COLO668 (cell line): Measurements from ENCODE around the gene PFKFB2.

Source experiments
- DNase-seq: peaks from one replicate; lab custom pipeline; 2025; ENCODE audit not compliant: unreplicated experiment; lab: John Stamatoyannopoulos, UW

The PFKFB2 gene

DNA sequence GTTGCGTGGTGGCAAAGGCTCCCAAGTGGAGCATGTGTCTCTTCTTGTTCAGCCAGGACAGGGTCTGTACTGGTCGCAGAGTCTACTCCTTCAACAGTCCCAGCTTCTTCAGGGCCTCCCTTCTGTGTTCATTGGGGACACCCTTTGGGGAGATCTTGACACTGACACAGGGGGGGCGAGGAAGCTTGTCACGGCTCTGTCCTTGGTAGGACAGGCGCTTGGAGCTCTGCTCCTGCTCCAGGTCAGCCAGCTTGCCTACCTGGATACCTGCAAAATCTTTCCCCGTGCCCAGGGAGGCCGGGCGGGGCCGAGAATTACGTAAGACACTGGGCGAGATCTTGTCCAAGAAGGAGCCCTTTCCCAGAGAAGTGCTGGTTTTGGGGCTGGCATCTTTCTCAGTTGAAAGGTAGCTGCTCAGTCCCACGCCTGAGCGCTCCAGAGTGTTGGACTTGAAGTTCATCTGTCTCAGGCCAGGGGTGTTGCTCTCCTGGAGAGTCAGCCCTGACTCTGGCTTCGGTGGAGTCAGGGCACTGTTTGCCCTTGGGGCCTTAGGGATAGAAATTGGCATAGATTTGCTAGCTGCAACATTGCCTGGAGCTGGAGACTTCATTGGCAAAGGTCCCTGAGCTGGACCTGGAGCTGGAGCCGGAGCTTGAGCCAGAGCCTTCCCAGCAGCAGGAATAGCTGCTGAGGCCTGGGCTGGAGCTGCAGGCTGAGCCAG, 31.0 kb upstream of the PFKFB2 start:
- DNase-seq: no peak

DNA sequence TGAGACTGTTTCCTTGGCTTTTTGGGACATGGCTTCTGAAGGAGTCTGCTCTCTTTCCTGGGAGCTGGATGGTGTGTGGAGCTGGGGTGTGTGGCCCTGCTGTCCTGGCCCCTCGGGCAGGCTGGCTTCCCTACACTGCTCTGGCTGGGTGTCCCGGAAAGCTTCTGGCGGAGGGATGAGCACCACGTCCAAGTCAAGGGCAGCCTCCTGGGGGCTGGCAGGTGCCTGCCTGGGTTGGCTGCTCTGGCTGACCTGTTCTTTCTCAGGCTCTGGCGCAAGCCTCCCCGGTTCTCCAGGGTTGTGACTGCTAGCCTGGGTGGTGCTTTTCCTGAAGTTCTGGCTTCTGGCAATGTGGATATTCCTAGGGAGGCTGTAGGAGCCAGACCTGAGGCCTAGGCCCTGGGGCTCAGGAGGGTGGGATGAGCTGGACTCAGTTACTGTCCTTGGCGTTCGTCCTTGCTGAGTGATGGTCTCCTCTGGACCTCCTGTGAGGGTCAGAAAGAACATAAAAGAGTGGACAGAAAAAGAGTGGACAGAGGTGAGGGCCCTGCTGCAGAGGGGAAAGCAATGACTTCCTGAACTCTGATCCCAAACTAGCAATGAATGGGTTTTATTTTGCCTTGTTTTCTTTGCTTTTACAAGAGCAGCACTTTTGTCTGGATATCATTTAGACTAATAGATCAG, 29.9 kb upstream of the PFKFB2 start:
- DNase-seq: no peak

DNA sequence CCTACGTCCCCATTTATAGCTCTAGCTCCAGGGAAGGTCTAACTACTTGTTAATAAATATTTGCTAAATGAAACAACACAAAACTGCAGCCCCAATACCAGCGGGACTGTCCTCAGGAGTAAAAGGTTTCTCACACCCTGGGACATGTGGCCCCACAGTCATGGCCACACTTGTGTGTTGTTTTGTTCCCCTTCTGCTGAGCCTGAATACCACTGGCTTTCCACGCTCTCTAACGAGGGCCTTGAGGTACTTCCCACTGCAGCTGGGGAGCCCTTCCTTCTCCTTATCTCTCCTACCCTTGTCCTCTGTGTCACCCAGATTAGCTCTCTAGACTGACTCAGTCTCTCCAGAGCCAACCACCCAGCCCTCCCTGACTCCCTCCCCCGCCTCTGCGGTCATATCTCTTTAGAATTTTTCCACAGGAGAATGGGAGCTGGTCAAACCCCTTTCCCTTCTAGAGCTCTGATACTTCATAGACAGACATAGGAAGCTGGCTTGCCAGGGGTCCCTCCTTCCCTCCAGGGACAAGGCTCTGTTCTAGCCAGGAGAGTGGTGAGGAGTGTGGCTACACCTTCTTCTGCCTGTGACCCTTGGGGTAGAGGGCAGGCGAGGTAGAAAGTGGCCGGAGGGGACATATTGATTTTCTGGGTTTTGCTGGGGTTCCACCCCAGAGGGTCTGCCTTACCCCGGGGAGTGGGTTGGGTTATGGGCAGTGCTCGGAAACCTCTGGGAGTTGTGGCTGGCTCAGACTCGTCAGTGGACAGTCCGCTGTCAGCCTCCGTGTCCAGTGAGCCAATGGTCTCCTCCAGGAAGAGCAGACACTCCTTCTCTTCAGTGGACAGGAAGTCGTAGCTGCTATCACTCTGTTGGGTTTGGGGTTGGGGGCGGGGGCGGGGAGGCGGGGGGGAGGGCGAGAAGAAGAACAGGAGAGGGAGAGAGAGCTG, 28.6 kb upstream of the PFKFB2 start:
- no peak for DNase-seq

DNA sequence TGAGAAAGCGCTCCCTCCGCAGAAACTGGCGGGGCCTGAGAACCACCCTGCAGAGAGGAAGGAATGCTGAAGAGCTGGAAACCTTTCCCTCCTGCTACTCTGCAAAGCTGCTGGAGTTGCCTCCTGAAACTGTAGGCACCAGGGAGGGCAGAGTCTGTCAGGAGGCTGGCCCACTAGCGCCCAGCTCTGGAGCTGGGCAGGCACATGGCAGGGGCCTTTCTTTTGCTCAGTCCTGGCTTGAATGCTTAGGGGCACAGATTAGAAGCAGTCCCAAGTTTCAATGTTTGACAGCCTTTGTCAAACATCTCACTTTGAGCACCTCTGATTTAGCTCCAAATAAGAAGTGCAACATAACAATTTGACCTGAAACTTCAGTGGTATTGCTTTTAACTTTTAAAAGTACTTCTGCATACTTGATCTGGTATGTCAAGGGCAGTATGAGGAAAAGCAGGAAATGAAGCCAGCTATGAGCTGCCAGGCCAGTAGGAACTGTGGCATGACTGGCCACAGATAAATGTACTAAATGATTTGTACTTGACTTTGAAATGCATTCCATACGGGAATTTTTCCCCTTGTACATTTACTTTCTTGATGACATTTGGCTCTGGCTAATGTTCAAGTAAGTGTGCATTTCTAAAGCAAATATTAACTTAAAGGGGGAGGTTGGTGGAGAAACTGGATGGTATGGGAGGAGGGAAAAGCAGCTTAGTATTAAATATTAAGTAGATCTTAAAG, 27.8 kb upstream of the PFKFB2 start:
- DNase-seq: no peak

DNA sequence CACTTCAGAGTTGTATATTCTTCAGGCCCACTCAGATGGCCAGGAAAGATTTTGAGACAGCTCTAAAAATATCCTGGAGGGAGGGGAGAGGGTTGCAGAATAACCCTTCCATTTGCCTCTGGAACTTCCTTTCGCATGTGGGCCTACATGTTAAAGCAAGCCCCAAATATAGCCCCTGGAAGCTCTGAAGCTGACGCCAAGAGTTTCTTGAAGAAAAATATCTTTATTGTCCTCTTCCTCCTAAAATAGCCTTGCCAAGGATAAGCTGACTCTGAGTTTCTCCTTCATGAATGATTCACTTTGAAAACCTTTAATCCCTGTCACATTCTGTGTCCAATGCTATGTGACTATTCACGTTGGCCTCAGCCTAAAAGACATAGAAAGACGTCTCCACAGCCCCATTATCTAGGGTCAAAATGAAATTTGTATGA, 27.0 kb upstream of the PFKFB2 start:
- DNase-seq: no peak

DNA sequence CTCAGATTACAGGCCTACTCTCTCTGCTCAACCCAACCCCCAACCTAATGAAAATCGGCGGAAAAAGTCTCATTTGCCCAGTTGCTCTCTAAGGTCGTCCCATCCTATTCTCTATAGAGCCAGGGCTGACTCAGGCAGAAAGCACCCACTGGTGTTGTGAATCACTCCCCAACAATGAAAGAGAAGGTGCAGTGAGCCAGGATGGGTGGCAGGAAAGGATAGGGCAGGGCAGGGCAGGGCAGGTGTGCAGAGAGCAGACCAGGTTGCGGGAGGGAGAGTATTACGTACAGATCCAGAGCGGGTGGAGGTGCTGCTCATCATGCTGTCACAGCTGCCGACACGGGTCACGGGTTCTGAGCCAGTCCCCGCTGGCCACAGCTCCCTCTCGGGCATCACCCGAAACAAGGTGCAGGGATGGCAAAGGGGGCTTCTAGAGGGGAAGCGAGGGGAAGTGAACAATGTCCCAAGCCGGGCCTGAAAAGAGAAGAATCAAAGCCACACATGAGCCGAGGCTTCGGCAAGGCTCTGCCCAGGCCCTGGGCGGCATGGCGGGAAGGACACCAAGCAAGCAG, 25.8 kb upstream of the PFKFB2 start:
- DNase-seq: peak; percentile 83

DNA sequence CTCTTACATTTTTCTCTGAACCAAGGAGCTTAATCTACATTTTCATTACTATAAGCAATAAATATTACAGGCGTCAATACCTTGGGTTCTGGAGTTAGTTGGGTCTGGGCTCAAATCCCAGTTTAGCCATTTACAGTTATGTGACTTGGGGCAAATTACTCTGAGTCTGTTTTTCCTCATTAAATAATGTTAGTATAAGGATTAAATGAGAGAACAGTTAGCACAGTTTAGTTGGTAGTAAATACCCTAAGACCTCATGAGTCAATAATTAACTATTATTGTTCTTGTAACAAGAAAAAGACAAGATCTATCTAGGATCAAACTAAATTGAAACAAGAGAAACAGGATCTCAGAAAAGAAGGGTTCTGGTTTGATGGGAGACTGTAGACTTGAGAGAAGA, 25.2 kb upstream of the PFKFB2 start:
- DNase-seq: no peak

DNA sequence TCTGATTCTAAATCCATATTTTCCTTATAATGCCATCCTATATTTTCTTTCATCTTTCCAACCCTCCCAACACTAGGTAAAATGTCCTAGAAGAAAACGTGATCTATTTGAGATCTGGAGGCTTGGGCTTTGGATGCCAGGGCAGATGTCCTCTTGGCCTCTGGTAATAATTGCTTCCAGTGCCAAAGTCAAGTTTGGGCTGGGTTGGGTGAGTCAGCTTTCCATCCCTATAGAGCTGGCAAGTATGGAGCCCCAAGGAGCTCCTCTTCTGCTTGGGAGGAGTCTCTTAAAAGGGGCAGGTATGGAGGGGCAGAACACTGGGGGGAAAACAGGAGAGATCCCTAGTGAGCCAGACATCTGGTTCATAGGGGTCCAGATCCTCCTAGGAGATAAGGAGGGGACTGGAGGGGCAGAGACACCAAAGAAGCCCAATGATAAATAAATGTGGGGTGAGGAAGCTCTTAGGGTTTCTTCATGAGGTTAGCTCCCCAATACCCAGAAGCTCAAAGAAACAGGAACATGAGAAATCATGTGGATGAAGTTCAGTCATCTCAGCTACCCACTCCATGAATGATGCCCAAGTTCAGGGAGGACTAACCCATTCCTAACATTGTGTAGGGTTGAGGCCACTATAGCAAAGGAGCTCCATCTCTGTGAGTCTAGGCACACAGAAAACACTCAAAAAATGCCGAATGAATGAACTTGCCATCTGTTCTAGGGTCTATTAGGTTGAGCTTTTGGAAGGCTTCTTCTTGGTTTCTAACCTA, 24.0 kb upstream of the PFKFB2 start:
- no peak for DNase-seq

DNA sequence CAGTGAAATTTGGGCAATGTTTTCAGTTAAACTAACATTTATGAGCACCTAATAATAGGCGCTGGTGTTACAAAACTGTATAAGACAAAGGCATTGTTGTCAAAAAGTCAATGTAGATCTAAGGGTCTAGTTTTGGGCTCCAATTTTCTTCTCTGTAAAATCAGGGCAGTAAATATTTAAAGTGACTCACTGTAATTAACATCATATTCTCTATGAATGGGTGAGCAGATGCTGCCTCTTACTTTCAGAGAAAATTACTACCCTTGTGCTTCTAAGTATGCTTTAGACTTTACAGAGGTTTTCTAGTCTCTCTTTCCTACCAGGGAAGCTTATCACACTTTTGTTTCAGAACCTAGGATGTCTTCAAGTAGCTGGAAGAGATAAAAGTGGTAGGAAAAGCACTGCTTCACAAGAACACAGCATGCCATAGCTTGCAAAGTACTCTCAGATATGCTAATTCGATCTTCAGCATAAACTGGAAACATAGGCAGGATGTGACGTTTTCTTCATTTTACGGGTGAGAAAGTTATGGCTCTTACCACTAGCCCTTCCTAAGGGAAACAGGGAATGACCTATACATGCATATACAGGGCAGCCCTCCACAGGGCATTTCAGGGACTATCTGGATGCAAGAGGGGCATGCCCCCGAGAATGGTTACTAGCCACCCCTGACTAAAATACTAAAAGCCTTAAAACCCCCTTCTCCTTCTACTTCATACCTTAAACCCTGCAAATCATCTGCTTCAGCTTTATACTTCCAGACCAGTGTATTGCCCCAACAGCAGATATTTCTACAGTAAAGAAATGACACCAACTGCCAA, 23.2 kb upstream of the PFKFB2 start:
- no peak for DNase-seq

DNA sequence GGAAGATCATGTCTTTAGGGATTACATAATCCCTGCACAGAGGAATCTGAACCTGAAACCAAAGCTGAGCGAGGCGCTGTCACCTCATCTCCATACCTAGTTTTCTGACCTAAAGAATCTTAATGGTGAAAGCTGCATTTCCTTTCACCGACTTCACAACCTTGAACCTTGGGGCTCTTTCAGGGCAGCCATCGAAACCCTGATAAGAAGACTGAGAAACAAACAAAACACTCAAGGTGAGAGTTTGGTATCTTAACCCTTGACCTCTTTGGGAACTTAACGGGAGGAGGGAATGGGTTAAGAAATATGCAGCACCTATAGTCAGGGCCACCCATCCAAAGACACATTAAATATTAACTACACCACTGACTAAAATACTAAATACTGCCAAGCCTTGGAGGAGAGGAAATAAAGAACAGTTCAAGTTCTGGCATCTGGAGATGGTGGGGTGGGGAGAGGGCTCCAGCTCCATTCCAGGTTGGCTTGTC, 22.5 kb upstream of the PFKFB2 start:
- no peak for DNase-seq

DNA sequence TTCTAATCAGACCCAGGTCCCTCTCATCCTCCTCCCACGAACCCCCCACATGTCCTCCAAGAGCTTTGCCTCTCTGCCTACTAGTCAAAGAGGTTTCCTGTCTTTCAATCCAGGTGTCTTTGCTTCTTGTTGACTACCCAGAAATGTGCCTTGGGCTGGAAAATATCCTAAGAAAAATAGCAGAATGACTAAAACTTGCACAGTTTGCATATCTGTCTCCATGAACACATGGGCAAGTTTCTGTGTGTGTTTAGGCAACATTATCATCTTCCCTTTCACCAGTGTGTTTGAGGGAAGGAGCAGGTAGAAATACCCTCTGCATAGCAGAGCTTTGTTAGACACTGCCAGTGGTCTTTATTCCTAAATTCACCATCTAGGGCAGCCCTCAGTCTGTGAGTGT, 22.1 kb upstream of the PFKFB2 start:
- no peak for DNase-seq

DNA sequence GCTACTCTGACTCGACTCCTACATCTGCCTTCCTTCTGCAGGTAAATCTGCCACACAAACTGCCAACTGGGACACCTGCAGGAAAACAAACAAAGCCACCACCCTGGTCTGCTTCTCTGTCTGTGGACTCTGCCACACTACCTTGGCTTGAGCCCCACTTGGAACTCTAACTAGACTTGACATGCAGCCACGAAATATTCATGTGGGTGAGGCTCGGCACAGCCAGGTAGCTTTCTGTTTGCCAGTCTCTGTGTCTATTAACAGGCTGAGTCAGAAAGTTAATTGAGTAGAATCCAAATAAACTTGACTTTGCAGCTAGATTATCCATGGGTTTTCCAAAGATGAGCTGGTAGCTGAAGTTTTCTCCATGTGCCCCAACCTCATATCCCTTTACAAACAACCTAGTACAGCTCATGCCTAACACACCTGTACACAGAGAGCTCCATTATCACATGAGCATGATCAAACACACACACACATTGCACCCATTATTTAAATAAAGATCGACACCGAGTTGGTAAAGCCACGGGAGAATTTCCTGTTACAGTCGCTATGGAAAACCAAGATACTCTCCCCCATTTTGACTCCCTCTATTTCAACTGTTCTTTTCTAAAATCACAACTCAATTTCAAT, 21.3 kb upstream of the PFKFB2 start:
- peak; percentile 64 for DNase-seq

DNA sequence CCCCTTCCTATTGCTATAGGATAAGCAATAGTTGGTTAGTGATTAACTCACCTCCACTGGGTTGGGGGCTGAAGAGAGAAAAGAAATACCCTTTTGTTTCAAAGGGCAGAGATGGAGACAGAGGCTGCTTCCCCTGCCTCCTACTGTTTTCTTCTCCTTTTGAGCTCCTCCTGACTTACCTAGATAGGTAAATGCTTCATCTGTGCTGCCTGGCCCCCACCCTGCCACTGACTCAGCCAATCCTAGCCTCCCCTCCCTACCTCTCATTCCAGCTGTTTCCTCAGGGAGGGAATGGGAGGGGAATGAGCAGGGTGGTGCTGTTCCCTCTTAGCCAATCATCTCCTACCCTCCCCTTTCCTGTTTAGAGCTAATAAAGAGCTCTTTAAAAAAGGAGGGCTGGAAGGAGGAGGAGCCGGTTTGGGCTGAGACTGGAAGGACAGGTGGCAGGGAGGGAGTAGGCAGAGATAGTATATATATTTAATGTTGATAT, 20.5 kb upstream of the PFKFB2 start, which contains the start of gene C1orf116:
Gene C1orf116 (minus strand): TSS at position 229 of the 490 bp plus-strand sequence. CDS start 5,158 bp downstream, outside the sequence.
- peak; percentile 84 for DNase-seq

DNA sequence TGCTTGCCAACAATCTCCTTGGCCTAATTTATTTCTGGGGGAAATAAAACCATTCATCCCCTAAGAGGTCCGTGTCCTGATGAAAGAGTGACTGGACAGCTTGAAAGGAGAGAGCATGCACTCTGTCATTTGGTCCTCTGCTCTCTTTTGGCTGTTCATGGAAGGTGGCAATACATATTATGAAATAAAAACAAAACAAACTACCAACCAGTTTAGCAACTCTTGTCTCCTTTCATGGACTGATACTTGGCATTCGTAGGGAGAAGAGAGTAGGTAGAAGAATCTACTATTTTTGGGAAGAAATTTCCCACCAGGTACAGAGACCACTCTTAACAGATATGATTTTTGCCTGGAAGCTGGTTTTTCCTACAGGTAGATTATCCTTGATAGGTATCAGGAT, 19.8 kb upstream of the PFKFB2 start:
- DNase-seq: no peak

DNA sequence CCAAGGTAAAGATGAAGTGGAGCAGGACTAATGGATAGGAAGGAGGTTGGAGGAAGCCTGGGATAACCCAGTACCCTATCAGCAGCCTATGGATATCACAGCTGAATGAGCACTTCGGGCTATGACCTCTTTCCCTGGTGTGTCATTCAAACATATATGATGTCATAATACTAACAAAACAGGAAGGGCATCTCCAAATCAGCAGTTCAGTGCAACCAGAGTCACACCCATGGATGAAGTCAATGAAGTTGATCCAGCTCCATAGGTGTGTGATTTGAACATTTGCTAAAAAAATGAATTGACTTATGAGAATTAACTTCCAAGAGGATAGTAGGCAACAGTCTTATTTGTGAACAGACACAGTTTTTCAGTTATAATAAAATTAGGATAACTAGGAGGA, 18.9 kb upstream of the PFKFB2 start:
- DNase-seq: no peak

DNA sequence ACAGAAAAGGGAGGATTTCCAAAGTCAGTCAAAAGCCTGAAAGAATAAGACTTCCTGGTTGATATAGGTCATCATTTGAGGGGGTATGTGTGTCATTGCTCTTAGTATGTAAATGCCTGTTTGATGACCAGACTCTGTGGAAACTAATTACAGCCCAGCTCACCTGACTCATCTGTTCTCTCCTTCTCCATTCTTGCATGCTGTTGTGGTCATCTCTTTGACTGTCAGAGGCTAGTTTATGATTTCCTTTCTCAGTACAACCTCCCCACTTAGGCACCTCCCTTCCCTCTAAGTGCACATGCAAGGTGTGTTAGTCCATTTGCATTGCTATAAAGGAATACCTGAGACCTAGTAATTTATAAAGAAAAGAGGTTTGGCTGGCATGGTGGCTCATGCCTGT, 18.1 kb upstream of the PFKFB2 start:
- DNase-seq: no peak

DNA sequence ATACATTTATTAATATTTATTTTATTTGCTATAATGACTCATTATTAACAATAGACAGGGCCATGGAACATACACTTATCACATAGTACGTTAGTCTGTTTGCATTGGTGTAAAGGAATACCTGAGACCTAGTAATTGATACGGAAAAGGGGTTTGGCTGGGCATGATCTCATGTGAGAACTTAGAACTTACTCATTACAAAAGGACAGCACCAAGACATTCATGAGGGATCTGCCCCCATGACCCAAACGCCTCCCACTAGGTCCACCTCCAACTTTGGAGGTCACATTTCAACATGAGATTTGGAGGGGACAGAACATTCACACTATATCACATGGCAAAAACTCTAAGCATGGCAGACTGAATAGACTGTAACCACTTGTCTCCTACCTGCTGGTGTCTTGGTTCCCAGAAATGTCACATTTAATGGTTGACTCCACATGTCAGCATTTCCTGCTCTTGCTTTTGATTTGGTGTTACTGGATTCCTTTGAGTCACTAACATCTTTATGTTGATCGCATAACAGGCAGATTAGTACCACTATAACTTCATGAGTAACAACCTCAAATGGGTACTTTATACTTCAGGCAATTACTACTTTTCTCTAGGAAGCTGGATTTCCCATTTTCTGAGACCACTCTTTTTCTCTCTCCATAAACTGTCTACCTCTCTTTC, 17.1 kb upstream of the PFKFB2 start:
- DNase-seq: no peak

DNA sequence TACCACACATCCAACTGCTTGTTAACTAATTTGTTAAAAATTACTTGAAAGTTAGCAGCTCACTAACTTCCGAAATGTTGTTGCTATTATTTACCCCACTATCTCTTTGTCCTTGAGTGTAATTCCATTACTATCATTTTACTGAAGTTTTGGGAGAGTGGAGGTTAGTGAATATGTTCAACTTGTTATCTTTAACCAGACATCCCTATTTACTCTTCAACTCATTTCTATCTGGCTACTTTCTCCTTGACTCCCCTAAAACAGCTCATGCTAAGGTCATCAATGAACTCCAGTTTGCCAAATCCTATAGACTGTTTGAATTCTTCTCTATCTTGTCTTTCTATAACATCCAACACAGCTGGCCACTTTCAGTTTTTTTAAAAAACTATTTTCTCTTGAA, 16.2 kb upstream of the PFKFB2 start:
- DNase-seq: no peak
